ENCODE measurements around the gene NCKAP5.
A peak's percentile ranks its signal among the peaks of the same experiment; 100 is the strongest.

NCKAP5 gene

DNA sequence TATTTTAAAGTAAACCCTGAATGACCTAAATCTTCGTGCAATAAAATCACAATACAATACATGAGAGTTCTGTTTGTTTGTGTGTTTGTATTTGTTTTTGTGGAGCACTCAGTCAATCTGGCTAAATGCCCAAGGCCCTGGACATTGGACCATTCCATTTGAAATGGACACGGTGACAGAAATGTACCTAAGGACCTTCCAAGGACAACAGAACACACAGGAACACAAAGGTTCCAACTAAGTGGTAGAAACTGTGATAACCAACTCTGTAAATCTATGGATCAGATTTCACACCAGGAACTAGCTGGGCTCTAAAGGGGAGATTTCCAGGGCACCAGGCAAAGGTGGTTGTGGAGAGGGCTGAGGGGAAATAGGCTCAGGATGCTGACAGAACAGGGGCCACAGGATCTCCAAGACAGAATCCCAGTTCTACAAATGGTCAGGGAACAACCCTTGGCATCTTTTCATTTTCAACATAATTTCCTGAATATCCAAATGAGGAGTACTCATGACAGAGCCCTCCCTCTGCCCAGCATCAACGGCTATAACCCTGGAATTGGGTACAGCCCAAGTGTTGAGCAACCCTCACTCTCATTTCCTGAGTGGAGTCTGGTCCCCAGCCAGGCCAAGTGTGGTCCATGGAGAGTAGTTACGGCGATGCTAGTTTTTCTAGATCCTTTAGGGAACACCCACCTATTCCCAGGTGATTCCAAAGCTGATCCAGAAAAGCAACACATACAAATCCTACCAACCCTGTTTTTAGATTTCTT, 78.4 kb downstream of the NCKAP5 start:
- TF ChIP-seq, protein P1, sequence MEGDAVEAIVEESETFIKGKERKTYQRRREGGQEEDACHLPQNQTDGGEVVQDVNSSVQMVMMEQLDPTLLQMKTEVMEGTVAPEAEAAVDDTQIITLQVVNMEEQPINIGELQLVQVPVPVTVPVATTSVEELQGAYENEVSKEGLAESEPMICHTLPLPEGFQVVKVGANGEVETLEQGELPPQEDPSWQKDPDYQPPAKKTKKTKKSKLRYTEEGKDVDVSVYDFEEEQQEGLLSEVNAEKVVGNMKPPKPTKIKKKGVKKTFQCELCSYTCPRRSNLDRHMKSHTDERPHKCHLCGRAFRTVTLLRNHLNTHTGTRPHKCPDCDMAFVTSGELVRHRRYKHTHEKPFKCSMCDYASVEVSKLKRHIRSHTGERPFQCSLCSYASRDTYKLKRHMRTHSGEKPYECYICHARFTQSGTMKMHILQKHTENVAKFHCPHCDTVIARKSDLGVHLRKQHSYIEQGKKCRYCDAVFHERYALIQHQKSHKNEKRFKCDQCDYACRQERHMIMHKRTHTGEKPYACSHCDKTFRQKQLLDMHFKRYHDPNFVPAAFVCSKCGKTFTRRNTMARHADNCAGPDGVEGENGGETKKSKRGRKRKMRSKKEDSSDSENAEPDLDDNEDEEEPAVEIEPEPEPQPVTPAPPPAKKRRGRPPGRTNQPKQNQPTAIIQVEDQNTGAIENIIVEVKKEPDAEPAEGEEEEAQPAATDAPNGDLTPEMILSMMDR (conservative IDR thresholded peaks at IDR 0.05; ENCODE audit: control insufficient read depth, insufficient read depth, low read depth, low read length), result no peak
- no peak overlapping the region for H3K4me3 ChIP-seq (ENCODE audit: control insufficient read depth, low read depth, low read length)
- peak; percentile 12 for DNase-seq (ENCODE audit: low read depth)

DNA sequence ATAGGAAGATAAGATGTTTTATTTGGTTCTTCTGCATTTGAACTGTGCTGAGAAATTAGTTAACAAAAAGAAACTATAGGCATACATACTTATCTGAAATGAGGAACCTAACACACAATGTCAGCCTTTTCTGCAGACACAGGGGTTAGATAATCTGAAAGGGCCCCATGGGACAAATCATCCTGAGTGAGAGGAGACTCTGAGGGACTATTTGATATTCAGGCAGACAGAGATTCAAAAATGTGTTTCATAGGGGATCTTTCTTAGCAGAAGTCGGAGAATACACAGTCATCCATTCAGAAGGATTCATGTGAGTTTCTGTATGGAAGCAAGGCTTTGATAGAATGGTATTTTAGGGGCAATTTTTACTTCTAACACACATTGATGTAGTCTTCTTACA, 79.1 kb downstream of the NCKAP5 start:
- no peak overlapping the region for H3K4me3 ChIP-seq (ENCODE audit: control insufficient read depth, low read depth, low read length)
- TF ChIP-seq, protein P1 (conservative IDR thresholded peaks at IDR 0.05; ENCODE audit: control insufficient read depth, insufficient read depth, low read depth, low read length), result no peak
- no peak for DNase-seq (ENCODE audit: low read depth)

DNA sequence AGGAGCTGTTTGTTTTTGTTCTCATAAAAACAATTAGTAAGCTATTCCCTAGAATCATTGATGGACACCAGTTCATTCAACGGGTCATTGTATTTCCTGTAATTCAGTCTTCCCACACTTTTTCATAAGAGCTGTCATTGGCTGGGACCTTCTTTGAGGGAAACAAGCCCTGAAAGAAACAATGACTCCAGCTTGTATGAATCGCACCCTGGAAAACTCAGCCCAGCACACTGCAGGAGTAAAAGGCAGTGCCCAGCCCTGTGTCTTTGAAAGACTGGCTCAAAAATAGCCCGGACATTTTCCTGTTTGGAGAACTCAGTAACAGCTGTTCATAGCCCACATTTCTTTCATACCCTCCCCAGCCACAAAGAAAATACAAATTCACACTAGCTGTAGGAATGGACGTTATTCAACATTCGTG, 81.5 kb downstream of the NCKAP5 start:
- TF ChIP-seq, protein P1 (conservative IDR thresholded peaks at IDR 0.05; ENCODE audit: control insufficient read depth, insufficient read depth, low read depth, low read length), result no peak
- H3K4me3 ChIP-seq (ENCODE audit: control insufficient read depth, low read depth, low read length), result no peak overlapping the region
- no peak for DNase-seq (ENCODE audit: low read depth)

DNA sequence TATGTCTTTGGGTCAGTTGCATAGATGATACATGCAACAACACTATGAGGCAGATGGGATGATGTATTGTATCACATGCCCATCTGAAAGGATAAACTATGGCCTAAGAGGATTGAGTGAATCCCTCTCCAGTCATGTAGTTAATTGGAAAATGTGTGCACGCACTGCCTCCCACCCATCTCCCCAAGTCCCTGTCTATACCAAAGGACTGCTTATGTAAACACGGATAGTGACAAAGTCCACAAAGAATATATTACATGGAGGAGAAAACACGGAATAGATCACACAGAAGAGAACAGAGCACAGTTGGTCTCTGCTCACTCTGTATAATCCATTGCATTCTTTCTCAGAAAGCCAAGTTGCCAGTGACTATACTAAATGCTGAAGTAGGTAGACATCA, 82.4 kb downstream of the NCKAP5 start:
- H3K4me3 ChIP-seq (ENCODE audit: control insufficient read depth, low read depth, low read length), result no peak overlapping the region
- TF ChIP-seq, protein P1 (conservative IDR thresholded peaks at IDR 0.05; ENCODE audit: control insufficient read depth, insufficient read depth, low read depth, low read length), result no peak
- no peak for DNase-seq (ENCODE audit: low read depth)

DNA sequence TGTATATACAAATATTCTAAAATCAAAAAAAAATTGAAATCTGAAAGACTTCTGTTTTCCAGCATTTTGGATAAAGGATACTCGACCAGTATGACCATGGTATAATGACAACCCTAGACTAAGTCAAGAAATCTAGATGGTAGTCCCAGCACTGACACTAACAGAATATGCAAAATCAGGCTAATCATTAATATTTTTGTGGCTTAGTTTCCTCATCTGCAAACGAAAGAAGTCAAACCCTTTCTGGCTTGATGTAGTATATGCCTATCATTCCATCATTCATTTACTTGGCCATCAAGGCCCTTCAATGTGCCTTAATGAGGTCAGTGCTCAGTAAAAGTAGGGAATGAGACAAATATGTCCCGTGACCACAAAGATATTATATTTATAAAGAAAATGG, 83.5 kb downstream of the NCKAP5 start:
- no peak overlapping the region for H3K4me3 ChIP-seq (ENCODE audit: control insufficient read depth, low read depth, low read length)
- TF ChIP-seq, protein P1 (conservative IDR thresholded peaks at IDR 0.05; ENCODE audit: control insufficient read depth, insufficient read depth, low read depth, low read length), result no peak
- DNase-seq (ENCODE audit: low read depth), result no peak

DNA sequence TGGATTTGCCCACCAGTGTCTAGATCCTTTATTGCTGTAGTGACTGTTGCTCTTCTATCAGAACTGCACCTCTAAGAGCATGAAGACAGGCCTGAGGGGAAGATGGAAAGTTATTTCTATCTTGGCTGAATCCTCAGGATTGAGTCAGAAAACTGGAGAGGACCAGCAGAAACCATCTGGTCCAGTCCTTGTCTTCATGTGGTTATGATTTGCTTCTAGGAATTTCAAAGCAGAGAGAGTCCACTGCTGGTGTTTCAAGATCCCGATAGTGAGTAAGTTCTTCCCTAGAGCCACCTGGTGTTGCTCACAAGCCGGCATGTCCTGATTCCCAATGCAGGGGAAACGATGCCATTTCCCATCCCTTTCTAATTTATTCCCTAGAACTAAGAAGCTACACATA, 84.2 kb downstream of the NCKAP5 start:
- H3K4me3 ChIP-seq (ENCODE audit: control insufficient read depth, low read depth, low read length), result no peak overlapping the region
- TF ChIP-seq, protein P1 (conservative IDR thresholded peaks at IDR 0.05; ENCODE audit: control insufficient read depth, insufficient read depth, low read depth, low read length), result no peak
- DNase-seq (ENCODE audit: low read depth), result peak; percentile 3

Measured in fibroblast of mammary gland (primary cell).